OCI-LY3 (cell line): ENCODE measurements around the gene ADM.

Experiments used
- EZH2phosphoT487 ChIP-seq: fragments of 200-600 bp; shearing (Covaris generic); IDR thresholded peaks from 2 replicates; pipeline ENCODE4 v1.6.1; 2018; ENCODE audit warnings: antibody characterized with exemption, mixed run types, low read depth
- TF ChIP-seq, protein P1 (sequence below): fragments of 200-600, 300-600 bp; sonication (generic); IDR thresholded peaks from 2 replicates; pipeline ENCODE4 v1.5.1; 2014; ENCODE audit warnings: antibody characterized with exemption, low read length, low read depth

DNA sequence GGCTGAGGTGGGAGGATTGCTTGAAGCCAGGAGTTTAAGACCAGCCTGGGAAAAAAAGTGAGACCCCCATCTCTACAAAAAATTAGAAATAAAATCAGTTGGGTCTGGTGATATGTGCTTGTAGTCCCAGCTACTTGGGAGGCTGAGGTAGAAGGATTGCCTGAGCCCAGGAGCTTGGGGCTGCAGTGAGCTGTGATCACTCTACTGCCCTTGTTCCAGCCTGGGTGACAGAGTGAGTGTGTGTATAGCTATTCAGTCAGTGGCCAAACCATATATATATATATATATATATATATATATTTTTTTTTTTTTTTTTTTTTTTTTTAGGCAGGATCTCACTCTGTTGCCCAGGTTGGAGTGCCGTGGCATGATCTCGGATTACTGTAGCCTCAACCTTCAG lies 24.5 kb downstream of the ADM start:
- TF ChIP-seq, protein P1, sequence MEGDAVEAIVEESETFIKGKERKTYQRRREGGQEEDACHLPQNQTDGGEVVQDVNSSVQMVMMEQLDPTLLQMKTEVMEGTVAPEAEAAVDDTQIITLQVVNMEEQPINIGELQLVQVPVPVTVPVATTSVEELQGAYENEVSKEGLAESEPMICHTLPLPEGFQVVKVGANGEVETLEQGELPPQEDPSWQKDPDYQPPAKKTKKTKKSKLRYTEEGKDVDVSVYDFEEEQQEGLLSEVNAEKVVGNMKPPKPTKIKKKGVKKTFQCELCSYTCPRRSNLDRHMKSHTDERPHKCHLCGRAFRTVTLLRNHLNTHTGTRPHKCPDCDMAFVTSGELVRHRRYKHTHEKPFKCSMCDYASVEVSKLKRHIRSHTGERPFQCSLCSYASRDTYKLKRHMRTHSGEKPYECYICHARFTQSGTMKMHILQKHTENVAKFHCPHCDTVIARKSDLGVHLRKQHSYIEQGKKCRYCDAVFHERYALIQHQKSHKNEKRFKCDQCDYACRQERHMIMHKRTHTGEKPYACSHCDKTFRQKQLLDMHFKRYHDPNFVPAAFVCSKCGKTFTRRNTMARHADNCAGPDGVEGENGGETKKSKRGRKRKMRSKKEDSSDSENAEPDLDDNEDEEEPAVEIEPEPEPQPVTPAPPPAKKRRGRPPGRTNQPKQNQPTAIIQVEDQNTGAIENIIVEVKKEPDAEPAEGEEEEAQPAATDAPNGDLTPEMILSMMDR, result no peak
- no peak for TF ChIP-seq EZH2phosphoT487
